Measurements from ENCODE around the gene DNAH10. TPM values are rescaled to one million over a fixed set of nuclear protein-coding genes. Genes with fewer than 3 reads are reported as not detected.

DNAH10 gene
- total and polyA plus RNA-seq, 2 donors from 2014 or later: 0.24 to 0.28 TPM

GRCh38 chr12:123850246-123851134 is 88.4 kb downstream of the DNAH10 start:
- Histone ChIP-seq H3K4me3 (ENCODE audit: low read length in 3 of 3) (no peak overlapping the region), H3K9me3 (ENCODE audit: control insufficient read depth in 2 of 3, insufficient read depth in 1 of 3, low read length in 3 of 3) (no peaks in the 10 kb centered on the region), H3K4me1 (ENCODE audit: control insufficient read depth in 2 of 3, insufficient read depth in 2 of 3, low read depth in 1 of 3, low read length in 3 of 3) (no peaks in the 10 kb centered on the region), H3K27me3 (ENCODE audit: control insufficient read depth, insufficient read depth, low read length) (no peaks in the 10 kb centered on the region), H3K27ac (ENCODE audit: low read depth in 2 of 2, low read length in 2 of 2) (no peak overlapping the region), H3K36me3 (ENCODE audit: control insufficient read depth in 2 of 3, insufficient read depth in 3 of 3, low read length in 3 of 3) (no peaks in the 10 kb centered on the region), H3K9ac (ENCODE audit: low read length in 3 of 3) (no peak overlapping the region)
- DNase-seq (peak in 1 of 5 donors; percentile 51), FAIRE-seq (no peak)
- TF ChIP-seq, protein P1, sequence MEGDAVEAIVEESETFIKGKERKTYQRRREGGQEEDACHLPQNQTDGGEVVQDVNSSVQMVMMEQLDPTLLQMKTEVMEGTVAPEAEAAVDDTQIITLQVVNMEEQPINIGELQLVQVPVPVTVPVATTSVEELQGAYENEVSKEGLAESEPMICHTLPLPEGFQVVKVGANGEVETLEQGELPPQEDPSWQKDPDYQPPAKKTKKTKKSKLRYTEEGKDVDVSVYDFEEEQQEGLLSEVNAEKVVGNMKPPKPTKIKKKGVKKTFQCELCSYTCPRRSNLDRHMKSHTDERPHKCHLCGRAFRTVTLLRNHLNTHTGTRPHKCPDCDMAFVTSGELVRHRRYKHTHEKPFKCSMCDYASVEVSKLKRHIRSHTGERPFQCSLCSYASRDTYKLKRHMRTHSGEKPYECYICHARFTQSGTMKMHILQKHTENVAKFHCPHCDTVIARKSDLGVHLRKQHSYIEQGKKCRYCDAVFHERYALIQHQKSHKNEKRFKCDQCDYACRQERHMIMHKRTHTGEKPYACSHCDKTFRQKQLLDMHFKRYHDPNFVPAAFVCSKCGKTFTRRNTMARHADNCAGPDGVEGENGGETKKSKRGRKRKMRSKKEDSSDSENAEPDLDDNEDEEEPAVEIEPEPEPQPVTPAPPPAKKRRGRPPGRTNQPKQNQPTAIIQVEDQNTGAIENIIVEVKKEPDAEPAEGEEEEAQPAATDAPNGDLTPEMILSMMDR (IDR thresholded peaks at IDR 0.05; ENCODE audit: borderline replicate concordance, extremely low read depth, insufficient read depth): no peak
- intact Hi-C loops (cut with DNase I): no loop called here

- TF ChIP-seq, protein P1 (IDR thresholded peaks at IDR 0.05; ENCODE audit: borderline replicate concordance, extremely low read depth, insufficient read depth): no peak
- no peaks in the 10 kb centered on the region for H3K9me3 ChIP-seq (ENCODE audit: control insufficient read depth in 2 of 3, insufficient read depth in 1 of 3, low read length in 3 of 3)
- intact Hi-C loops (cut with DNase I): no loop called here
- no peaks in the 10 kb centered on the region for H3K36me3 ChIP-seq (ENCODE audit: control insufficient read depth in 2 of 3, insufficient read depth in 3 of 3, low read length in 3 of 3)
- H3K4me3 ChIP-seq (ENCODE audit: low read length in 3 of 3): no peak overlapping the region
- H3K4me1 ChIP-seq (ENCODE audit: control insufficient read depth in 2 of 3, insufficient read depth in 2 of 3, low read depth in 1 of 3, low read length in 3 of 3): no peaks in the 10 kb centered on the region
- no peaks in the 10 kb centered on the region for H3K27me3 ChIP-seq (ENCODE audit: control insufficient read depth, insufficient read depth, low read length)
- H3K27ac ChIP-seq (ENCODE audit: low read depth in 2 of 2, low read length in 2 of 2): no peak overlapping the region
- no peak for FAIRE-seq
- DNase-seq: peak in 2 of 5 donors; percentile 29 to 42
- H3K9ac ChIP-seq (ENCODE audit: low read length in 3 of 3): no peak overlapping the region
These were observed 91.4 kb downstream of the DNAH10 start for GRCh38 chr12:123853396-123854070.

GRCh38 chr12:123854232-123854631 is 92.1 kb downstream of the DNAH10 start:
- Histone ChIP-seq H3K4me1 (ENCODE audit: control insufficient read depth in 2 of 3, insufficient read depth in 2 of 3, low read depth in 1 of 3, low read length in 3 of 3) (no peaks in the 10 kb centered on the region), H3K4me3 (ENCODE audit: low read length in 3 of 3) (no peak overlapping the region), H3K27ac (ENCODE audit: low read depth in 2 of 2, low read length in 2 of 2) (no peak overlapping the region), H3K9me3 (ENCODE audit: control insufficient read depth in 2 of 3, insufficient read depth in 1 of 3, low read length in 3 of 3) (no peaks in the 10 kb centered on the region), H3K36me3 (ENCODE audit: control insufficient read depth in 2 of 3, insufficient read depth in 3 of 3, low read length in 3 of 3) (no peaks in the 10 kb centered on the region), H3K27me3 (ENCODE audit: control insufficient read depth, insufficient read depth, low read length) (no peaks in the 10 kb centered on the region), H3K9ac (ENCODE audit: low read length in 3 of 3) (no peak overlapping the region)
- no peak for DNase-seq
- TF ChIP-seq, protein P1 (IDR thresholded peaks at IDR 0.05; ENCODE audit: borderline replicate concordance, extremely low read depth, insufficient read depth): no peak
- intact Hi-C loops (cut with DNase I): no loop called here
- FAIRE-seq: no peak
